DMS114 treated with DMSO at 0.1 percent for 48 hours (cell line): ENCODE results near the gene KREMEN1.
"Not testable (repeated sequence)": the region's sequence is repeated elsewhere in the genome, so short reads cannot be mapped to it uniquely, and the experiment has no call there.

Experiments
- DNase-seq: peaks from one replicate; lab custom pipeline; 2025; ENCODE audit not compliant: unreplicated experiment; lab: John Stamatoyannopoulos, UW

KREMEN1 gene

DNA sequence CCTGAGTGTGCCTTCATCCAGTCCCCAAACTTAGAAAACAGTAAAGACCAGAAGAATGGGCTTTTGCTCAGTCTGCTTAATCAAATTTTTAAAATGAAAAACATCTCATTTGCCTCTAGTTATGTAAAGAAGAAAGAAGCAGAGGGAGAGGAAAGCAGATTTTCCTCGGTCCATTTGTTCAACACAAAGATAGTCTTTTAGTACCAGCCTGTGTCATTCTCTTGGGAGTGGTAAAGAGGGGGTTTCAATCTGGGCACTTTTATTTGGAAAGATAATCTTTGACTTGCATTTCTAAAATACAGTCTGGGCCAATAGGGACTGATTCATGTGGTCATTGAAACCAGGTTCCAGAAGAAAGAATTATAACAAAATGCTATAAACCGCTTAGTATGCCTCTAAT, 29.5 kb downstream of the KREMEN1 start:
- DNase-seq: no peak

DNA sequence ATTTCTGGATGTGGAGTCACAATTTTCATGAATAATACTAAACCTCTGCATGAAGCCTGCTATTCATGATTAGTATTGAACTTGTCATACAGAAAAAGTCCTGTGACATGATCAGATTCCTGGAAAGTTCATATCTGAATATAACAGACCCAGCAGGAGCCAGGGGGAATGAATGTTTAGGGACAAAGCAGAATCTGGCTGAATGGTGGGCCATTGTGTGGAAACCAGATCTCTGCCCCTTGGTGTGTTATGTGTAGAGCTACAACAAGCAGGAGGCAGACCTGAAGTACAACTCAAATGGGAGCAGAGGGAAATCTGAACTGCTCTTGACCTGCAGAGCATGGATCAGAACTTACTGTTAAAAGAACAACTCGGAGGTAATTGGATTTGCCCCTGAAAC, 30.3 kb downstream of the KREMEN1 start:
- DNase-seq: no peak

DNA sequence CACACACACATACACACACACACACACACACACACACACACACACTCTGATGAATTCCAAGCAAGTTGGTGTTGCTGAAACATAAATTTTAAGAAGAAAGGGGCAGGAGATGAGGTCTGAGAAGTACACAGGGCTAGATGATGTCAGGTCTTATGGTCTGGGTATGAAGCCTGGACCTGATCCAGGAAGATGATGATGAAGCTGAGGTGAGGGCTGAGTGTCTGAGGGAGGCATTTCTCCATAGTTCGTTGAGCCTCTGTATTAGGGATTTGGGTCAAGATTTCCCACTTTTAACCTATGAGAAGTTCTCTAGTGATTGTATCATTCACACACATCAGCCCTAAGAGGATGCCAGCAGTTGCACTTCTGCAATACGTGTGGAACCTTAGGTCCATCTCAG, 32.6 kb downstream of the KREMEN1 start:
- DNase-seq: no peak

DNA sequence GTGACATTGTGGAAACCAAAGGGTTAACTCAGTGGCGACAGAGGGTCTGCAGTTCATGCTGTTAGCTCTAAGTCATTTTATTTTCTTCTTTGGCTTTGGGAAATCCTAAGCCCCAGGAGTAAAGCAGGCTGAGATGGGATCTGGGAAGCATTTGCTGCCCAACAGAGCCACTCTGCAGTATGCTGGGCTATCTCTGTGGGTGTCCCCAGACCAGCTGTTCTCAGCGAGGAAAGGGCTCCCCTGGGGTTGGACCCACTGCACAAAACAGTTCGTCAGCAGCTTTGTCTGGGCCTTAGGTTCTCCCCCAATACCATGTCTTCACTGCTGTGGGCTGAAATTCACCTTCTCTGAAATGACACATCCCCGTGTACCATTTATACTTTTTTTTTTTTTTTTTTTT, 34.0 kb downstream of the KREMEN1 start:
- no peak for DNase-seq

DNA sequence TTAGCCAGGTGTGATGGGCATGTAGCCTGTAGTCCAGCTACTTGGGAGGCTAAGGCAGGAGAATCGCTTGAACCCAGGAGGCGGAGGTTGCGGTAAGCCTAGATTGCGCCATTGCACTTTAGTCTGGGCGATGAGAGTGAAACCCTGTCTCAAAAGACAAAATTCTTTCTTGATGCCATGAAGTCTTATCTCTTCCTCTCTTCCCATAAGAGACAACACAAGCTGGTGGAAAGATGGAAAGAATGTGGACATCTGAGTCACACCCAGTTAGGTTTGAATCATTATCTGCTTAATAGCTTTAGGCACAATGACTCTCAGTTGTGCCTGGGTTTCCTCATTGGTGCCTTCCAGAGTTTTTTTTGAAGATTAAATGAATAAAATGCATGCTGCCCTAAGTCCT, 35.3 kb downstream of the KREMEN1 start:
- DNase-seq: no peak

DNA sequence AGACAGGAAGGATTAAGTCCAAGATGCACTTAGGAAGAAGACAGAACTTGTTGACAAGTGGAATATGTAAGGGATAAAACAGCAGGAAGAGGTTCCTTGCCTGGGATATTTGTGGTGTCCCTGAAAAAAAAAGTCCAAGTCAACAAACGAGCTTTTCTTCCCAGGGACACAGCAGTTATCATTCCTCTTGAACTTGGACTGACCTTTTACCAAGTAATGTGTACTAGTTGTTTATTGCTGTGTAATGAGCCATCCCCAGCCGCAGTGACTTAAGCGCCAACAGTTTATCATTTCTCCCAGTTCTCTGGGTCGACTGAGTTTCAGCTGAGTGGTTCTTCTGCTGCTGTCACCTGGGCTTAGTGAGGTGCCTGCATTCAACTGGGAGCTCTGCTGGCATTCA, 37.0 kb downstream of the KREMEN1 start:
- DNase-seq: no peak

DNA sequence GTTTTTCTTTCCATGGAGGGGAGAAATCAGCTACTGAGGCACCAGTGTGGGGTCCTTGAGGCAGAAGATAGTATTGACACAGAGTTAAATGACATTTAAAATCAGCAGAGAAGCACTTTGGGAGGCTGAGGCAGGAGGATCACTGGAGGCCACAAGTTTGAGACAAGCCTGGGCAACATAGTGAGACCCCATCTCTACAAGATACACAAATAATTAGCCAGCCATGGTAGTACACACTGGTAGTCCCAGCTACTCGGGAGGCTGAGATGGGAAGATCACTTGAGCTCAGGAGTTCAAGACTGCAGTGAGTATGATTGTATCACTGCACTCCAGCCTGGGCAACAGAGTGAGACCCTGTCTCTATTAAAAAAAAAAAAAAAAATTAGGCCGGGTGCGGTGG, 38.1 kb downstream of the KREMEN1 start:
- DNase-seq: no peak

DNA sequence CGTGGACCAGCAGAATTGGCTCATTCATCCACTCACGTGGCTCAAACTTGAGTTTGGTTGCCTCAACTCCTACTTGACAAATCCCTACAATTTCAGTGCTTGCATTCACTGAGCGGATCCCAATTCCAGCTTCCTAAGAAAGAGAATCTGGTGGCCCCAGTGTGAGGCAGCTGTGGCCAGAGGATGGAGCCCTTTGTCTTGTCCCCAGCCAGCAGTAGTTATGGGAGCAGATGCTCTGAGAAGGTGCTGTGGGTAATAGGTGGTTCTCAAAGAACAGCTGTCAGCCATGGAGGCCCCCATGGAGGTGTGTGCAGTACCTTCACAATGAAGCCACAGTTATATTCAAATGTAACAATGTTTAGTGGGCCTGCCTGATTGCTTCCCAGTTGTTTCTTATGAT, 39.3 kb downstream of the KREMEN1 start:
- no peak for DNase-seq

DNA sequence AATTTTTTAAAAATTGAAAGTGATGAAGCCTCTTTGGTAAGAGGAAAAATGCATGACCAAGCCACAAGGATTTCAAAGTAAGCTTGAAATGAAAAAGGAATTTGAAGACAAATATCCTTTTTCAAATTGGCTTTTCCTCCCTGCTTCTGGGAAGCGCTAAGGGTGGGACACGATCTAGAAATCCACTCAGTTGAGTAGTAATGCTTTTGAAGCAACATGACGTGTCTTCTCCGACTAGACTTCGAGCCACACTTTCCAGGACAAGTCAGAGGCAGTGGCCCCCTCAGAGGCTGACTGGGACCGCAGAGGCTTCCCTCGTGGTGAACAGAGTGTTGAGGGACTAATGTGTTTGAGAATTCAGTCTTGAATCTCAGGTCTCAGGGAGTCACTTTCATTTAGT, 39.8 kb downstream of the KREMEN1 start:
- no peak for DNase-seq

DNA sequence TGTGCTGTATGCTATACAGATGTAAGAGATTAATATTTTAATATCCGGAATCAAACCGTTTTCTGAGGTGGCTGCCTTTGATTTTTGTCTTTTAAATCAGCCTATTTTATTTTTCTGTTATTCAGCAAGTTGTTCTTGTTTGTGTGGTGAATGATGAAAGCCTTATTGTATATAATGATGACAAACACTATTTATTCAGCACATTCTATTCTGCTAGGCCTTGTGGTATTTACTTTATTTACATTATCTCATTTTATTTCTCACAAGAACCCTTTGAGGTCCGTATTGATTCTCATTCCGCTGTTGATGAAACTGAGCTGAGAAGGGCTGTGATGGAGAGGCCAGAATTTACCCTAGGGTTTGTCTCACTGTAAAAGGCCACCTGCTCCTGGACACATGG, 40.5 kb downstream of the KREMEN1 start:
- no peak for DNase-seq

DNA sequence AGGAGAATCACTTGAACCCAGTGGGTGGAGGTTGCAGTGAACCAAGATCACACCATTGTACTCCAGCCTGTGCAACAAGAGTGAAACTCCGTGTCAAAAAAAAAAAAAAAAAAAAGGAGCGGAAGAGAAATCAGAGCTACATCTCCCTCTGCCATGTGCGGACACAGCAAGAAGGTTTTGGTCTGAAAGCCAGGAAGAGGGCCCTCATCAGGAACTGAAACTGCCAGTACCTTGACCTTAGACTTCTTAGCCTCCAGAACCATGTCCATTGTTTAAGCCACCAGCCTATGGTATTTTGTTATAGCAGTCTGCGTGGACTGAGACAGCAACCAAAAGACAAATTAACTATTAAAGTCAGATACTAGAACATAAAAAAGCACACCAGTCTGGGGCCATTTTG, 41.6 kb downstream of the KREMEN1 start:
- no peak for DNase-seq

DNA sequence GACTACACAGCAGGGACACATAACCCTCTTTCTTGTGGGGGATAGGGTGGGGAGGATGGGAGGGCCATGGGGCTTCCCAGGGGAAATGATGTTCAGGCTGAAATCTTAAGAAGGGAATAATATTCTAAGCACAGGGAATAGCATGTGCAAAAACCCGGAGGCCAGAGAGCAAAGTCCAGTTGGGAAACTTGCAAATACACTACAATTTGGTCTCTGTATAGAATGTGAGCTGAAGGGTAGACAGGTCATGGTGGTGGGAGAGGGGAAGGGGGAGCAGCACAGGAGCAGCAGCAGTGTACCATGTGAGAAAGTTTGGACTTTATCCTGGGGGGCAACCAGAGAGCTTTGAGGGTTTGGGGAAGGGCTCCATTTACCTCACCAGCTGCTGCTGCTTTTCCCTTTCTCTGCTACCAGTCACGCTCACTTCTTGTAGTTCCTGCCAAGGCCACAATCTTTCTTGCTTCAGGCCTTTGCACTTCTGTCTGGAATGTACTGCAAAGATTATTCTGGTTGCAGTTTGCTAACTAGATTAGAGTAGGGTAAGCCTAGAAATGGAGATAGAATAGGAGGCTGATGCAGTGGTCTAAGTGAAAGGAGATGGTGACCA, 43.0 kb downstream of the KREMEN1 start:
- DNase-seq: no peak

DNA sequence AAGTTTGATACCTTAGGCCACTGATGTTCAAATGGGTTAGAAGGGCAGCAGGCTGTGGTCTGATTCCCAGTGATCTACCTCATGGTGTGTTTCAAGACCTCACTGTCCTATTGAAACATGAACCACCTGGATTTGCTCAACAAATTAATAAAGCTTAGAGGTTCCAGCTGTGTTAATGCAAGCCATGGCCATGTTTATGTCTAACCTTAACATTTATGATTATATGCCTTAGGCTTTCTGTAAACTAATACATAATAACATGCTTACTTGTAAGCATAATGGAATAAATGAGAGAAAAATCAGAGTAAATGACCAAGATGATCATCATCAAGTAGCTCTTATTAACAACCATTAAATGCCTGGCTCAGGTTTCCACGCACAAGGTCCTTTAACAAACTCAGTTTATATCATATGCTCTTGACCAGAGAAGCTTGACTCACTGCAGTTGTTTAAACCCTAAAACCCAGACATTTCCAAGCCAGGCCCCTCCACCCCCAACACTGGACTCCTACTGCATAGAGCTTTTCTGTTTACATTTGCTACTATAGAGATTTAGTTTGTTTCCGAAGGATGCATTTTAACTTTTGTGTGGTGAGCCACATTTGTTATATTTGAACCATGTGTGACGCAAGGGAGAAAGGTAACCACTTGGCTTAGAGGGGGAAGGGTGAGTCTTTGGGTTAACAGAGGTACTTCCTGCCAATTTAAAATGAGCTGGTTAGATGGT, 43.7 kb downstream of the KREMEN1 start:
- DNase-seq: no peak

DNA sequence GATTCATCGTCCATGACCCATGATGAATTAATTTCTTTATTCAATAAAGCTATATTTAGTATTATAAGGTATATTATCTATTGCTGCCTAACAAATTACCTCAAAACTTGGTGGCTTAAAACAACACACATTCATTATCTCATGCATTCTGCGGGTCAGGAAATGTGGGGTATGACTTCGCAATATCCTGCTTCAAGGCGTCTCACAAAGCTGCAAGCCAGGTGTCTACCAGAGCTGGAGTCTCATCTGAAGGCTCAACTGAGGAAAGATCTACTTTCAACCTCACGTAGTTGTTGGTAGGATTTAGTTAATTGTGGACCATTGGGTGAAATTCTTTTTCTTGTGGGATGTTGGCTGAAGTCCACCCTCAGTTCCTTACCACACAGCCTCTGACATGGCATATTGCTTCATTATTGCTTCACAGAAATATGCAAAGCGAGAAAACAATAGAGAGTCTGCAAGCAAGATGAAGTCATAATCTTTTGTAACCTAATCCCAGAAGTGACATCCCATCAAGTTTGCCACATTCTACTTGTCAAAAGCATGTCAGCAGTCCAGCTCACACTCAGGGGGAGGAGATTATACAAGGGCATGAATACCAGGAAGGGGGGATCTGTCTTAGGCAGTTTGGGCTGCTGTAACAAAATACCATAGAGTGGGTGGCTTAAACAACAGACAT, 45.1 kb downstream of the KREMEN1 start:
- DNase-seq: no peak

DNA sequence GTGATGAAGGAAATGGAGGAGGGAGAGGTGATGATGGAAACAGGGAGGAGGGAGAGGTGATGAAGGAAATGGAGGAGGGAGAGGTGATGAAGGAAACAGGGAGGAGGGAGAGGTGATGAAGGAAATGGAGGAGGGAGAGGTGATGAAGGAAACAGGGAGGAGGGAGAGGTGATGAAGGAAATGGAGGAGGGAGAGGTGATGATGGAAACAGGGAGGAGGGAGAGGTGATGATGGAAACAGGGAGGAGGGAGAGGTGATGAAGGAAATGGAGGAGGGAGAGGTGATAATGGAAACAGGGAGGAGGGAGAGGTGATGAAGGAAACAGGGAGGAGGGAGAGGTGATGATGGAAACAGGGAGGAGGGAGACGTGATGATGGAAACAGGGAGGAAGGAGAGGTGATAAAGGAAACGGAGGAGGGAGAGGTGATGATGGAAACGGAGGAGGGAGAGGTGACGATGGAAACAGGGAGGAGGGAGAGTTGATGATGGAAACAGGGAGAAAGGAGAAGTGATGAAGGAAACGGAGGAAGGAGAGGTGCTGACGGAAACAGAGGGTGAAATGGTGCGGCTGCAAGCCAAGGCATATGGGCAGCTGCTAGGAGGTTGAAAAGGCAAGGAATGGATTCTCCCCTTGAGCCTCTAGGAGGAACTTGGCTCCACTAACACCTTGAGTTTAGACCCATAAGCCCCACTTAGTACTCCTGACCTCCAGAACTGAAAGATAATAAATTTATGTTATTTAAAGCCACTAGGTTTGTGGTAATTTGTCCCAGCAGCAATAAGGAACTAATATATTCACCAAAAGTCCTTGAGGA, 47.5 kb downstream of the KREMEN1 start:
- DNase-seq: not testable (repeated sequence)

DNA sequence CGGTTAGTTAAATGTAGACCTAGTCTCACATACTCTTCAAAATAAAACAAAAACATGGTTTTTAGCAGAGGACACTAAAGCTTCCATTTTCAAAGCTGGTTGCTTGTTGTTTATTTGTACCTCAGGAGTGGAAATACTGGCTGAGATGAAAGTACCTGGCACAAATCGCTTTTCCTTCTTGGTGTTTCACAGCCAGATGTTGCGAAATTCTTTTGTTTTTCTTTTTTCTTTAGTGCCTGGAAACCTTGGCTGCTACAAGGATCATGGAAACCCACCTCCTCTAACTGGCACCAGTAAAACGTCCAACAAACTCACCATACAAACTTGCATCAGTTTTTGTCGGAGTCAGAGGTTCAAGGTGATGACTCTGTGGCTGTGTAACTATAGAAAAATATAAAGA, 48.3 kb downstream of the KREMEN1 start:
- no peak for DNase-seq

DNA sequence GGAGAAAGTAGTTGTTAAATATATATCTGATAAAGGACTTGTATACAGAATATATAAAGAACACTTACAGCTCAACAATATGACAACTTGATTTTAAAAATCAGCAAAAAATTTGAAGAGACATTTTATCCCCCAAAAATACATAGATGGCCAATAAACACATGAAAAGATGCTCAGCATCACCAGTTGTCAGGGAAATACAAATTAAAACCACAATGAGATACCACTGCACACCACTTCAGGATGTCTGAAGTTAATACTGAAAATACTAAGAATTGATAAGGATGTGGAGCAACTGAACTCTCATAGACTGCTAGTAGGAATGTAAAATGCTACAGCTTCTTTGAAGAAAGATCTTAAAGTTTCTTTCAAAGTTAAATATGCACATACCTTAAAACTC, 49.2 kb downstream of the KREMEN1 start:
- DNase-seq: no peak

DNA sequence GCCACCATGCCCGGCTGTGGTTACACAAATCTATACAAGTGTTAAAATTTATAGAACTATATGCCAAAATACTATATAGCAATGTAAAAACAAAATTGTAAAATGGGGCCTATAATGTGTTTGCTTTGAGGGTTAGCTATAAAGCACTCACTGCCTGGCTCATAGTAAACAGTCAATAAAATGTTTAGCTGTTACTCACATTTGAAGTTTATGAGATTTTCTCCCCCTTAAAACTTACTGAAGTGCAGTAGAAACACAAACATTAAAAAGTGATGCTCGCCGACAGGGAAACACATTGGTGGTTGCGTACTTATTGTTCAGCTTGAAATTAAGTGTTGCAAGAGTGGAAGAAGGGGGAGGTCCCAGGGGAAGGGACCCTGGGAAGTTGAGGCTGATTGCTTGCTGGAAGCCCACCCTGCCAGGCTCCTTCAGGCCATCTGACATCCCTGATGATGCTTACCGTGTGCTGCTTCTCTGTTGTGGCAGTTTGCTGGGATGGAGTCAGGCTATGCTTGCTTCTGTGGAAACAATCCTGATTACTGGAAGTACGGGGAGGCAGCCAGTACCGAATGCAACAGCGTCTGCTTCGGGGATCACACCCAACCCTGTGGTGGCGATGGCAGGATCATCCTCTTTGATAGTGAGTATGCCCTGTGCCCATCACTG, 52.1 kb downstream of the KREMEN1 start:
- DNase-seq: no peak

DNA sequence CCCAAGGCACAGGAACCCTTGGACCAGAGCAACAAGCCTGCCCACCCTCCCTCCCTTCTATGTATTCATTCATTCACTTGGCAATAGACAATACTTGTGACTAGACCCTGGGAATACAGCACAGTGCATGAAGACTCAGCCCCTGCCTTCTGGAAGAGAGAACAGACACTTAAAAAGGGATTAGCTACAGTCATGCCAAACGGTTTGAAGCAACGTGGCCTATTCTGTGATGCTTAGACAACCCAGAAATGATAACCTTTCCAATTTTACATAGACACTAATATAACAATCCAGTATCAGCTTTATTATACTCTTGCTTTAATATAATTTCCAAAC, 52.6 kb downstream of the KREMEN1 start:
- DNase-seq: no peak

DNA sequence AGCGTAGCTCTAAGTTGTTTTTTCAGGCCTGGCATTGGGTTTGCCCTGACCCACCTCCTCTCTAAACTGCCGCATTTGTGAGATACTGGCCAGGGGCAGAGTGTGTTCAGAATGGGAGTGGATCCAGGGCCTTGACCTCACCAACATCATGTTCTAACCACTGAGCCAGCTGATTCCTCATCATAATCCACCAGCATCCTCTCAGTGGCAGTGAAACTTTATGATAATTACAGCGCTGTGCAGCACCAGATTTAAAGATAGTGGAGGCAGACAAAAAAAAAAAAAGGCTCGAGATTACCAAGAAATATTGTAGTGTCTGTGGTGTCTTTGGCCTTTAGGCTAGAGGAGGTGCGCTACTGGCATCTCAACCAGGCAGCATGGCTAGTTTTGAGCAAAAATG, 53.0 kb downstream of the KREMEN1 start:
- no peak for DNase-seq

DNA sequence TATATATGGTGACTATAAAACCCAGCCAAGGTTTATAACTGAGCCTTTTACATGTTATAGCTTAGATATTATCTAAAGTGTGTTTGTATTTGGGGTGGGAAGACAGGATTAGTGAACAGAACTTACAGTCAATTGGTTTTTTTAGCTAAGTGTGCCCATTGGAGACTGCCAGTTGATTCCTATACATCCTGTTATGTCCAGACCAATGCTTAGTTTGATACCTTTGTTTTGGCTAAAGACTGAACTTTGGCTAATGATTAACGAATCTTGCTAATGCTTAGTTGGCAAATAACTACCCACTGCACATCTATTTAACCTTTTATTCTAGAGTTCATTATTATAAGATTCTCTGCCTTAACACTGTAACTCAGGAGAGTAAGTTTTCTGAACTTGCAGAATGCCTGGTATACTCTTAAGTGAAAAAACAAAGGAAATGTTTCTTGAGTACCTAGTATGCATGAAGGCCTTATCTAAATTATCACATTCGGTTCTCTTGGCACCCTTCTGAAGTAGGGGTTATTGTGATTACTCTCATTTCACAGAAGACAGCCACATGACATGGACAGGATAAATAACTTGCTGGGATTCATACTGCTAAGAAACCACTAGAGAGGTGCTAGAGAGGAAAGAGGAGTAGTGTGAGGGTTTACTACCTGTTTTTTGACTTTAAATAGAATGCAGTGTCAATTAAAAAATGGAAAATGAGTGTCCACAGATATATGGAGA, 54.0 kb downstream of the KREMEN1 start:
- DNase-seq: no peak
